ENCODE measurements around the gene STX4.

GRCh38 chr16:31080756-31081419 lies 47.5 kb downstream of the STX4 start:
- TF ChIP-seq EZH2 (IDR thresholded peaks at IDR 0.05; ENCODE audit: borderline replicate concordance, low read length) (no peak), CTCF (conservative IDR thresholded peaks at IDR 0.05 in 1 of 2, IDR thresholded peaks at IDR 0.05 in 1 of 2; ENCODE audit: extremely low read depth in 1 of 2, insufficient read depth in 1 of 2, low read depth in 1 of 2, low read length in 2 of 2) (no peak)
